NK-92 (cell line): ENCODE results near the gene EMC7.

Experiments
- DNase-seq: peaks from one replicate; lab custom pipeline; 2025; ENCODE audit not compliant: unreplicated experiment; lab: John Stamatoyannopoulos, UW

EMC7 gene

GRCh38 chr15:34038871-34039789, 62.5 kb downstream of the EMC7 start, which contains the start of gene AVEN:
AVEN (minus strand) TSS chr15:34039204; CDS start chr15:34039046, 158 bp downstream.
- no peak for DNase-seq

DNA sequence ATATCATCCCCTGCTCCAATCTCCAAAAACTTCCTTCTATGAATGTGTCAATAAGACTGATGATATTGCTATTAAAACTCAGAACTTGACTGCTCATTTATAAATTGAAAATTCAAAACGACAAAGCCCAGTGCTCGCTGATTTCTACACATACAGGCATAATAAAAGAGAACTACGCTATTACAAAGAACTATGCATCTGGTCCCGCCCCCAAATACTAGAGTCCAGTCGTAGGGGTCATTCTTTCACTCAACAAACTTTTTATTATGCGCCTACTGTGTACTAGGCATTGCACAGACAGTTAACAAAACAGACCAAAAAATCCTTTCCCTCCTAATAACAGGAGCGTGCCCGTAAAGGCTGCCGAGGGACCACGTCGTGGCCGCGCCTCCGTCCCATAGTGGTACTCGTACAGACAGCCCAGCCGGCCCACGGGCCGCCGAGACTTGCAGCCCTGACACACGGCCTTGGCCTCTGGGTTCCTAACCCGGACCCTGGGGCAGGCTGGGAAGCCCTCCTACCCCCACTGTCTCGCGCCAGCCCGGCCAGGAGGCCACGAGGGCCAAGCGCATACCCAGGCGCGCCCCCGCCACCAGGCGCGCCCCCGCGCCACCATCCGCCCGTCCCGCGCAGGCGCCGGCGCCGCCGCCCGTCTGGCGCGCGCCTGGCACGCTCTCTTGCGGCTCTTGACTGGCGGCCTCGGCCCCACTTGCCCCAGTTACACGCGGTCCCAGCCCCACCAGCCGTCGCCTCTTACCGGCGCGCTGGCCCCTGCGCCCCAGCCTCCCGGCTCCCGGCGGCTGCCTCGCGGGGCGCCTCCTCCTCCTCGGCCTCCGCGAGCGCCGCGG, 63.4 kb downstream of the EMC7 start:
- DNase-seq: no peak
